OCI-LY1 (cell line): ENCODE results near the gene CLTCL1.

ENCODE experiments used
- CTCF ChIP-seq: fragments of 200-600 bp; sonication (generic), shearing (Covaris generic); IDR thresholded peaks from 2 replicates; pipeline ENCODE4 v1.5.1; 2017; ENCODE audit warnings: mild to moderate bottlenecking, antibody characterized with exemption, low read length, moderate library complexity, mixed read lengths
- EZH2 ChIP-seq: fragments of 200-600 bp; sonication (generic), shearing (Covaris generic); IDR thresholded peaks from 2 replicates; pipeline ENCODE4 v1.8.0; 2017; ENCODE audit warnings: borderline replicate concordance, mixed run types, mild to moderate bottlenecking, antibody characterized with exemption, low read length, moderate library complexity, mixed read lengths

- TF ChIP-seq CTCF (no peak), EZH2 (no peak)
These were observed 94.5 kb downstream of the CLTCL1 start for GRCh38 chr22:19196841-19197612.
